ENCODE measurements around the gene MTG2.

MTG2 gene

GRCh38 chr20:62217913-62218773, 35.3 kb downstream of the MTG2 start:
- H3K27me3 Mint-ChIP-seq, result peaks cover 27% of the 10 kb centered on the region
- peaks cover 2% of the 10 kb centered on the region for H3K4me1 Mint-ChIP-seq
- no peak for ATAC-seq (ENCODE audit: low read depth)
- H3K27ac Mint-ChIP-seq, result no peak overlapping the region
- no peaks in the 10 kb centered on the region for H3K36me3 Mint-ChIP-seq
- no peaks in the 10 kb centered on the region for H3K9me3 Mint-ChIP-seq
- DNase-seq (ENCODE audit: low spot score in 2 of 2), result no peak
- H3K4me3 Mint-ChIP-seq, result no peak overlapping the region

DNA sequence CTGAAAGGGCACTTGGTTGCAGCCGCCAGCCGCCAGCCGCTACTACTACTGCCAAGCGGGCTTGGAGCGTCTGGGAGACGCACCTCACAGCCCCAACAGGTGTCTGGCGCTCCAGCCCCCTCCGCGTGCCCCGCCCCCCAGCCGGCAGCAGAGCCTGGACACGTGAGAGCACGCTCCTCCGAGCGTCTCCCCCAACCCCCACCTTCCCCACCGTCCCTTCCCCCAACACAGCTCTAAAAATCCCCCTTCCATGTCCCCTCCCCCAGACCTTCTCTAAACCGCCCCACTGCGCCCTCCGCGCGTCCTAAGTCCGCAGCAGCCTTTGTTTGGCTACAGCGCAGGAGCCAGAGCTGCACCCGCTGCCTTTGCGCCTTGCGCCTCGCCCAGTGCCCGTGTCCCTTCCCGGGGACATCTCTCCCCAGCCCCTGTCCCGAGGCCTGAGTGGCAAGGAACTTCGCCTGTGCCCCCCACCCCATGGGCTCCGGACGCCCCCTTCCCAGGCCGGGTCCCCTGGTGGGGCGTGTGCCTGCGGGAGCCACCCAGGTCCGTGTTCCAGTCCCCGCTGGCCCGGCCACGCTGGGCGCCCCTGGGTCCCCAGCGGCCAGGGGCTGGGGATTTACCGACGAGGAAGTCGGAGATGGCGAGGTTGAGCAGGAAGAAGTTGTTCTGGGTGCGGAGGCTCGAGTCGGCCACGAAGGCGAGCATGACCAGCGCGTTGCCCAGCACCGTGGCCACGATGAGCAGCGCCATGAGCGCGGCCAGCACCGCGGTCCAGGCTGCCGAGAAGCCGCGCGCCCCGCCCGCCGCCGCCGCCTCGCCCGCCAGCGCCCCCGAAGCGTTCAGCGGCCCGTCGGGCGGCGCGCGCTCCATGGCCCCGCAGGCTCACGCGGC, 36.5 kb downstream of the MTG2 start:
- H3K36me3 Mint-ChIP-seq, result no peaks in the 10 kb centered on the region
- peak overlapping the region; percentile 62 for H3K4me3 Mint-ChIP-seq
- peaks cover 23% of the 10 kb centered on the region for H3K27me3 Mint-ChIP-seq

DNA sequence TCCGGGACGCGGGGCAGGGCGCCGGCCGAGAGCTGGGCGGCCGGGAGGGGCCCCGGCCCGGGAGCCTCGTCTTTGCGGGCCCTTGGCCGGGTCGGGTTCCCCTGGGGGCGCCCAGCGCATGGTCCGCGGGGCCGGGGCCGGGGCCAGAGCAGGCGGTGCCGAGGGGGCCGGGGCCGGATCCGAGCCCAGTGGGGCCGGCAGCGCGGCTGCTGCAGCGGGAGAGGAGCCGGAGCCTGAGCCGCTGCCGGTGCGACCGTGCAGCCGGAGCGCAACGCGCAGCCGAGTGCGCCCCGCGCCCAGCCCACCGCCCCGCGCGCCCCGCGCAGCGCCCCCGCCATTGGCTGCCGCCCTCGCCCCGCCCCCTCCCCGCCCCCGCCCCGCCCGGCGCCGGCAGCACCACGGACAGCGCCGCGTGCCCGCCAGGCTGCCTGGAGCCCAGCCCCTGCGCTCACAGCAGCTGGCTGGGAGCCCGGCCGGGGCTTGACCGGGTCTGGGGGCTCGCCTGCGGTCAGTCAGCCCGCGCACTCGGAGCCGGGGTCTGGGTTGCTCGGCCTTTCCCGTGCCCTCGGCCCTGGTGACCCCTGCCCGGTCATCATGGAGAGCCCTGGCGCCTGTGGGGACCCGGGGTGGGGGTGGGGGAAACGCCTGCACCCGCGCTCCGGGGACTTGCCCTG, 37.3 kb downstream of the MTG2 start, which contains the start of gene HRH3:
HRH3 (minus strand) TSS at position 287 of the 674 bp plus-strand sequence. CDS start 308 bp downstream, outside the sequence.
- H3K4me1 Mint-ChIP-seq, result peaks cover 2% of the 10 kb centered on the region
- H3K27me3 Mint-ChIP-seq, result peaks cover 26% of the 10 kb centered on the region
- peak; percentile 37 to 63 for DNase-seq (ENCODE audit: low spot score in 2 of 2)
- H3K36me3 Mint-ChIP-seq, result no peaks in the 10 kb centered on the region
- no peak within 1 kb of the TSS for H3K27ac Mint-ChIP-seq
- H3K9me3 Mint-ChIP-seq, result no peaks in the 10 kb centered on the region
- ATAC-seq (ENCODE audit: low read depth), result peak; percentile 81
- H3K4me3 Mint-ChIP-seq, result peak within 1 kb of the TSS; percentile 62

More for the DNA sequence above, 36.5 kb downstream of the MTG2 start:
- Mint-ChIP-seq H3K9me3 (no peaks in the 10 kb centered on the region), H3K4me1 (peaks cover 2% of the 10 kb centered on the region), H3K27ac (no peak overlapping the region)
- ATAC-seq (ENCODE audit: low read depth) (peak; percentile 30), DNase-seq (ENCODE audit: low spot score in 2 of 2) (no peak)

DNA sequence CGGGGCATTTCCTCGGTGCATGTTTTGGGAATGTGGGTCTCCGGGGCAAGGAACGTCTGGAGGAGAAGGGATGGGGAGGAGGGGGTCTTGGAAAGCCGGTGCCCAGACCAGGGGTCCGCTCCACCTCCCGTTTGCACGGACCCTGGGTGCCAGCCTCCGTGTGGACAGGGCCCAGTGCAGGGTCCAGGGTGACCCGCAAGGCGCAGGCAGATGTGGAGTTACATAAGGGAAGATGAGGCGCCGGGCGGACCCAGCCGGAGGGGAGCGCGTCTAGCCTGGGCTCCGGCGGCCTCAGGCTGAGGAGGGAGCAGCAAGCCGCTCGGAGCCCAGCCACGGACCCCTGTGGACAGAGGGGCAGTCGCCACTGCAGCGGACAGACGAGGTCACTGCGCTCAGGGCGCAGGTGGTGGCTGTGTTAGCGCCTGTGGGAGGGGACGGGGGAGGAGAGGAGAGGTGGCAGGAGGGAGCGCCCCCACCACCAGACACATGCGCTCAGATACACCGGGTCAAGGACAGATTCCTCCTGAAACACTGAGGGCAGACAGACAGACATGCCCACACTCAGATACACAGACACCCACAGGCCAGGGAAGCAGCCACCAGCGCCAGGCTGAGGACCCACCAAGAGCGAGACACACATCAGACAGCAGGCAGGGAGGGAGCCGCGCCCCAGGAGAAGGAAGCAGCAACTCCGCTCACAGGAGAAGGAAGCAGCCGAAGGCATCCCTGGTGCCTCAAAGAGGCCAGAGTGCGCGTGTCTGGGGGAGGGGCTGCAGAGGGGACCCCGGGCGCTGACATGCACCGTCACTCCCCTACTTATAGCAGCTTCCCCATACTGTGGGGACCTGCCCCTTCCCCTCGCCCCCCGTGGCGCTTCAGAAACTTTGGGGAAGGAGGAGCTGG, 38.1 kb downstream of the MTG2 start:
- Mint-ChIP-seq H3K4me3 (peak overlapping the region; percentile 41), H3K9me3 (no peaks in the 10 kb centered on the region), H3K27me3 (peaks cover 24% of the 10 kb centered on the region), H3K4me1 (peaks cover 2% of the 10 kb centered on the region), H3K27ac (no peak overlapping the region), H3K36me3 (no peaks in the 10 kb centered on the region)
- ATAC-seq (ENCODE audit: low read depth) (no peak), DNase-seq (ENCODE audit: low spot score in 2 of 2) (no peak)

GRCh38 chr20:62222266-62222850, 39.5 kb downstream of the MTG2 start:
- H3K36me3 Mint-ChIP-seq, result no peaks in the 10 kb centered on the region
- H3K4me3 Mint-ChIP-seq, result no peak overlapping the region
- H3K9me3 Mint-ChIP-seq, result no peaks in the 10 kb centered on the region
- DNase-seq (ENCODE audit: low spot score in 2 of 2), result no peak
- H3K27ac Mint-ChIP-seq, result no peak overlapping the region
- H3K27me3 Mint-ChIP-seq, result peaks cover 24% of the 10 kb centered on the region
- no peak for ATAC-seq (ENCODE audit: low read depth)
- peaks cover 2% of the 10 kb centered on the region for H3K4me1 Mint-ChIP-seq

GRCh38 chr20:62222972-62223371, 40.1 kb downstream of the MTG2 start:
- H3K4me3 Mint-ChIP-seq, result no peak overlapping the region
- H3K27me3 Mint-ChIP-seq, result peaks cover 24% of the 10 kb centered on the region
- ATAC-seq (ENCODE audit: low read depth) (no peak), DNase-seq (ENCODE audit: low spot score in 2 of 2) (no peak)
- no peak overlapping the region for H3K27ac Mint-ChIP-seq
- H3K4me1 Mint-ChIP-seq, result peaks cover 2% of the 10 kb centered on the region
- H3K9me3 Mint-ChIP-seq, result no peaks in the 10 kb centered on the region
- no peaks in the 10 kb centered on the region for H3K36me3 Mint-ChIP-seq

- H3K4me3 Mint-ChIP-seq, result no peak overlapping the region
- no peaks in the 10 kb centered on the region for H3K36me3 Mint-ChIP-seq
- peaks cover 2% of the 10 kb centered on the region for H3K4me1 Mint-ChIP-seq
- peaks cover 24% of the 10 kb centered on the region for H3K27me3 Mint-ChIP-seq
- no peaks in the 10 kb centered on the region for H3K9me3 Mint-ChIP-seq
- DNase-seq (ENCODE audit: low spot score in 2 of 2) (no peak), ATAC-seq (ENCODE audit: low read depth) (no peak)
- no peak overlapping the region for H3K27ac Mint-ChIP-seq
Observed at GRCh38 chr20:62223571-62223970, 40.7 kb downstream of the MTG2 start.

DNA sequence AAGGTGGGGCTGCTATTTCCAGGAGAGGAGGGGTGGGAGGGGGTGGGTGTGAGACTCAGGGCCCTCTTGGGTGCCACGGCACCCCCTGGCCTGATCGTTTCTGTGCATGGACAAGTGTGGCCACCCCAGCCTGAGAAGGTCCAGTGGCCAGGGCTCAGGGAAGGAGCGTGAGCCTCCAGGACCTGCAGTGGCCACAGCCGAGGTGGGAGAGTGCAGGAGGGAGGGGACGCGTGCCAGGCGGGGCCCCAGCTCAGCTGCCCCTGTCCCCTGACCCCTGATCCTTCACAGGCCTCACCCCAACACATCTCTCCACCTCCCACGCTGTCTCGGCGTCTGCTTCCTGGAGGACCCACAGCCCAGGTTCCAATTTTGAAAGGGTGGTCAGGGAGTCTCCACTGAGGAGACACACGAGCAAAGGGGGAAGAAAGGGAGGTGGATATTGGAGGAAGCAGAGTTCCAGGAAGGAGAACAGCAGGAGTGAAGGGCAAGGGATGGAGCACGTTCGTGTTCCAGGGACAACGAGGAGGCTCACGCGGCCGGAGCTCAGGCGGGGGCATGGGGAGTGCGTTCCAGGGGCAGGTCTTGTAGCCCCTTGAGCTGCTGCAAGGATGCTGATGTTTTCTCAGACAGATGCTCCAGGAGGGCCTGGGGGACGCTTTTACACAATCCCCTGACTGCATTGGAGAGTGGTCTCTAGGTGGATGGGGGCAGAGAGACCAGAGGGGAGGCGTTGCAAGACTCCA, 41.5 kb downstream of the MTG2 start:
- no peak overlapping the region for H3K27ac Mint-ChIP-seq
- ATAC-seq (ENCODE audit: low read depth), result no peak
- peaks cover 2% of the 10 kb centered on the region for H3K4me1 Mint-ChIP-seq
- no peaks in the 10 kb centered on the region for H3K36me3 Mint-ChIP-seq
- H3K27me3 Mint-ChIP-seq, result peaks cover 20% of the 10 kb centered on the region
- DNase-seq (ENCODE audit: low spot score in 2 of 2), result no peak
- H3K4me3 Mint-ChIP-seq, result no peak overlapping the region
- no peaks in the 10 kb centered on the region for H3K9me3 Mint-ChIP-seq

DNA sequence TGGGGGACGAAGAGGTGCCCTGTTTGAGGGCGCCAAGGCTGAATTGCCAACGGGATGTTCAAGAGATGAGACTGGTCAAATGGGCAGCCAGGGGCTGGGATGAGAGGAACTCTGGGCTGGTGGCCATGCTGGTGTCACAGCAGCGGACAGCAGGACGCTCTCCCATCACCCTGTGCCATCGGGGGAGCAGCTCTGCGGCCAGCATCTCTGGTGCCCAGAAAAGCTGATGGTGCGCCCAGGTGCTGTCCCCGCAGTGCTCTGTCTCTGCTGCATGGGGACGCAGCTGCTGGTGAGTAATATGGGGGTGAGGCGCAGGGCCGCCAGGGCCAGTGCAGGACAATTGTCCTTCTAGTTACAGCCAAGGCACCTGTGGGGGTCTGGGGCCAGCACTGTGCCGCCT, 42.2 kb downstream of the MTG2 start:
- H3K27me3 Mint-ChIP-seq, result peaks cover 19% of the 10 kb centered on the region
- no peak for ATAC-seq (ENCODE audit: low read depth)
- peaks cover 2% of the 10 kb centered on the region for H3K4me1 Mint-ChIP-seq
- no peaks in the 10 kb centered on the region for H3K36me3 Mint-ChIP-seq
- H3K27ac Mint-ChIP-seq, result no peak overlapping the region
- H3K4me3 Mint-ChIP-seq, result no peak overlapping the region
- no peaks in the 10 kb centered on the region for H3K9me3 Mint-ChIP-seq
- DNase-seq (ENCODE audit: low spot score in 2 of 2), result no peak

GRCh38 chr20:62225820-62226635, 43.2 kb downstream of the MTG2 start:
- DNase-seq (ENCODE audit: low spot score in 2 of 2) (no peak), ATAC-seq (ENCODE audit: low read depth) (no peak)
- no peaks in the 10 kb centered on the region for H3K9me3 Mint-ChIP-seq
- H3K4me1 Mint-ChIP-seq, result peaks cover 1% of the 10 kb centered on the region
- no peak overlapping the region for H3K27ac Mint-ChIP-seq
- peaks cover 16% of the 10 kb centered on the region for H3K27me3 Mint-ChIP-seq
- H3K4me3 Mint-ChIP-seq, result no peak overlapping the region
- no peaks in the 10 kb centered on the region for H3K36me3 Mint-ChIP-seq

DNA sequence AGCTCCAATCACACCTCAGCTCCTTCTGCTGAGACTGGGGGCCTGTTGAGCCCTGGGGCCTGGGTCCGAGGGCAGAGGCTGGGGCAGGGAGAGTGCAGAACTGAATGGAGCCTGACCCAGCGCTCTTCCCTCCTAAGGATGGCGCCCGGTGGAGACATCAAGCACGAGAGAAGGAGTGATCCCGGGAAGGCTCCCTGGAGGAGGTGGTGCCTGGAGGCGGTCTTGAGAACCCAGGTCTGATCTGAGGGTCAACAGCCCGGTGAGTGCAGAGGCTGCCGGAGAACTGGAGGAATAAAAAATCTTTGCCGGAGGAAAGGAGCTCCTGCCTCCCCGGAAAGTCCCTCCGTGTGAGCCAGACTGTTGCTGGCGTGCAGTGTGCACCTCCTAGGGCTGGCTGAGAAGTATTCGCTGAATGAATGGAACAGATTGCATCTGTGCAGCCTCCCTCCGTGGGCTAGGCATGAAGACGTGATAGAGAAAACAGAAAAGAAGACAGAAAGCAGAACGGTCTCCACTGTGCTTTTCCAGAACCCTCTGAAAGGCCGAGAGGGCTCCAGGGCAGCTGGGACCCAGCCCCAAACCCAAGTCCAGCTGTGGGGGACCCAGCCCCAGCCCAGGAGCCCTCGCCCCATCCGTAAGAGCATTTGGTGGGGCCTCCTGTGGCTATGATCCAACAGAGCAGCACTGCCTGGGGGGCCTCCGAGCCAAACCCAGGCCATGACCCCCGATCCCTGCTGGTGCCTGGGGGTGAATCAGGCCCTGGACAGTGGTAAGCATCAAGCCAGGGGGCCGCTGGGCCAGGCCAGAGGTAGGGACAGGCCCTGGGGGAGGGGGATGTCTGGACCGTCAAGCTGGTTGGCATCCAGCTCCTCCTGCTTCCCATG, 44.1 kb downstream of the MTG2 start:
- no peaks in the 10 kb centered on the region for H3K36me3 Mint-ChIP-seq
- no peaks in the 10 kb centered on the region for H3K4me1 Mint-ChIP-seq
- peaks cover 15% of the 10 kb centered on the region for H3K27me3 Mint-ChIP-seq
- no peaks in the 10 kb centered on the region for H3K9me3 Mint-ChIP-seq
- ATAC-seq (ENCODE audit: low read depth) (no peak), DNase-seq (ENCODE audit: low spot score in 2 of 2) (no peak)
- no peak overlapping the region for H3K4me3 Mint-ChIP-seq
- H3K27ac Mint-ChIP-seq, result no peak overlapping the region
